Tibial nerve (tissue), 4 donors: Measurements from ENCODE around the gene HOXA11.

Source experiments
- CTCF ChIP-seq, 5 experiments: fragments of 200-600 bp in 3 of 5; fragments of 450-650 bp in 2 of 5; sonication (generic) in 3 of 5; IDR thresholded peaks; one replicate each; pipeline ENCODE4 v1.5.1; 2016 to 2019; ENCODE audit warnings: antibody characterized with exemption in 5 of 5, mild to moderate bottlenecking in 3 of 5, moderate library complexity in 2 of 5
- EP300 ChIP-seq, 2 donors: sonication (generic); formaldehyde crosslinking; IDR thresholded peaks; one replicate each; pipeline ENCODE4 v1.6.1; 2017; ENCODE audit warnings: antibody characterized with exemption in 2 of 2, mild to moderate bottlenecking in 1 of 2

GRCh38 chr7:27176962-27177794 lies 7.9 kb downstream of the HOXA11 start:
- no peak for TF ChIP-seq CTCF (IDR thresholded peaks at IDR 0.05)
- TF ChIP-seq EP300 (IDR thresholded peaks at IDR 0.05), result no peak
